MM.1S (cell line): ENCODE results near the gene POLRMT.

Experiments used
- EZH2 ChIP-seq: fragments of 300-600 bp; sonication (generic); optimal IDR thresholded peaks from 2 replicates; pipeline ENCODE3; 2017; ENCODE audit warnings: low read depth, mild to moderate bottlenecking, antibody characterized with exemption, low read length, mixed read lengths
- EZH2phosphoT487 ChIP-seq: fragments of 300-600 bp; sonication (generic); IDR thresholded peaks from 2 replicates; pipeline ENCODE4 v1.6.1; 2018; ENCODE audit warnings: antibody characterized with exemption, low read length
- TF ChIP-seq, protein P1 (sequence below): fragments of 300-600 bp; sonication (generic); IDR thresholded peaks from 2 replicates; pipeline ENCODE4 v1.5.1; 2016; ENCODE audit warnings: antibody characterized with exemption, low read length, mixed read lengths

DNA sequence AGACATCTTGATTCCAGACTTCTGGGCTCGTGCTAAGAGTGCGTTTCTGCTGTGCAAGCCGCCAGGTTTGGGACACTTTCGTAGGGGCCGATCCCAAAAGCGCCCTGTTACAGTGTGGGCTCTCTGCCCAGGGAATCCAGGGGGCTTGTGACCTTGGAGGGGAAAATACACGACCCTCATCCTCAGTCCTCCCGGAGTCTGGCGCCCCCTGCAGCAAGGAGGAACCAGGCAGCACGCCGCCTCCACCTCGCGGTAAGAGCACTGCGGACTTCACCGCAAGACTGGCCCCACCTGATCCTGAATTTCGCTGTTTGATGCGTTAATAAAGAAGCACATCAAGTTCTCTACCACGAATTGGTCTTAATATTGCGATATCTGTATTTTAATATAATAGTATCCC, 5.2 kb downstream of the POLRMT start:
- TF ChIP-seq, protein P1, sequence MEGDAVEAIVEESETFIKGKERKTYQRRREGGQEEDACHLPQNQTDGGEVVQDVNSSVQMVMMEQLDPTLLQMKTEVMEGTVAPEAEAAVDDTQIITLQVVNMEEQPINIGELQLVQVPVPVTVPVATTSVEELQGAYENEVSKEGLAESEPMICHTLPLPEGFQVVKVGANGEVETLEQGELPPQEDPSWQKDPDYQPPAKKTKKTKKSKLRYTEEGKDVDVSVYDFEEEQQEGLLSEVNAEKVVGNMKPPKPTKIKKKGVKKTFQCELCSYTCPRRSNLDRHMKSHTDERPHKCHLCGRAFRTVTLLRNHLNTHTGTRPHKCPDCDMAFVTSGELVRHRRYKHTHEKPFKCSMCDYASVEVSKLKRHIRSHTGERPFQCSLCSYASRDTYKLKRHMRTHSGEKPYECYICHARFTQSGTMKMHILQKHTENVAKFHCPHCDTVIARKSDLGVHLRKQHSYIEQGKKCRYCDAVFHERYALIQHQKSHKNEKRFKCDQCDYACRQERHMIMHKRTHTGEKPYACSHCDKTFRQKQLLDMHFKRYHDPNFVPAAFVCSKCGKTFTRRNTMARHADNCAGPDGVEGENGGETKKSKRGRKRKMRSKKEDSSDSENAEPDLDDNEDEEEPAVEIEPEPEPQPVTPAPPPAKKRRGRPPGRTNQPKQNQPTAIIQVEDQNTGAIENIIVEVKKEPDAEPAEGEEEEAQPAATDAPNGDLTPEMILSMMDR = 0 out of 2 replicates have a peak, but pooled peaks have one; percentile 17
- TF ChIP-seq EZH2 = no peak
- no peak for TF ChIP-seq EZH2phosphoT487
